ENCODE measurements around the gene JAK2.

DNA sequence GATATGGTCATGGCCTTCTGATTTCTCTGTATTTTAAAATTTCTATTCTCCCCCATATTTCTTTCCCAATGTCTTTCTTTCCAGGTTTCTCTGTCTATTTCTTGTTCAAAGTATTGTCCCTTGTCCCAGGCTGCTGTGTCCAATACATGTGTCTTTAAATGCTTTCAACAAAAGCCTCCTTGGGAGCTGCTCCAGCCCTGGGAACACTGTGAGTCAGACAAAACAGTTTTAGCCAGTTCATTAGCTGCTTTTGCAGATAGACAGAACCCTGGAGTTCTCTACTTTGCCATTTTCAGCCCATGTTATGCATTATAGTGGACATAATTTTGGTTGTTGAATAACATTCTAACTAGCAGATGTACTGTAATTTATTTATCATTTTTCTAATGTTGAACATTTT is 20.5 kb upstream of the JAK2 start:
- TF ChIP-seq, protein P1, sequence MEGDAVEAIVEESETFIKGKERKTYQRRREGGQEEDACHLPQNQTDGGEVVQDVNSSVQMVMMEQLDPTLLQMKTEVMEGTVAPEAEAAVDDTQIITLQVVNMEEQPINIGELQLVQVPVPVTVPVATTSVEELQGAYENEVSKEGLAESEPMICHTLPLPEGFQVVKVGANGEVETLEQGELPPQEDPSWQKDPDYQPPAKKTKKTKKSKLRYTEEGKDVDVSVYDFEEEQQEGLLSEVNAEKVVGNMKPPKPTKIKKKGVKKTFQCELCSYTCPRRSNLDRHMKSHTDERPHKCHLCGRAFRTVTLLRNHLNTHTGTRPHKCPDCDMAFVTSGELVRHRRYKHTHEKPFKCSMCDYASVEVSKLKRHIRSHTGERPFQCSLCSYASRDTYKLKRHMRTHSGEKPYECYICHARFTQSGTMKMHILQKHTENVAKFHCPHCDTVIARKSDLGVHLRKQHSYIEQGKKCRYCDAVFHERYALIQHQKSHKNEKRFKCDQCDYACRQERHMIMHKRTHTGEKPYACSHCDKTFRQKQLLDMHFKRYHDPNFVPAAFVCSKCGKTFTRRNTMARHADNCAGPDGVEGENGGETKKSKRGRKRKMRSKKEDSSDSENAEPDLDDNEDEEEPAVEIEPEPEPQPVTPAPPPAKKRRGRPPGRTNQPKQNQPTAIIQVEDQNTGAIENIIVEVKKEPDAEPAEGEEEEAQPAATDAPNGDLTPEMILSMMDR (conservative IDR thresholded peaks at IDR 0.05; ENCODE audit: low read depth, low read length), result no peak
- TF ChIP-seq MAFK (IDR thresholded peaks at IDR 0.05; ENCODE audit: low read depth, low read length), result no peak
- TF ChIP-seq RAD21 (IDR thresholded peaks at IDR 0.05; ENCODE audit: low read length), result no peak
- no peak for TF ChIP-seq MAZ (IDR thresholded peaks at IDR 0.05; ENCODE audit: borderline replicate concordance, low read depth, low read length)
- TF ChIP-seq POLR2A (IDR thresholded peaks at IDR 0.05; ENCODE audit: low read depth, low read length), result no peak
- TF ChIP-seq CEBPB (IDR thresholded peaks at IDR 0.05; ENCODE audit: low read depth, low read length), result no peak
- TF ChIP-seq SMC3 (IDR thresholded peaks at IDR 0.05; ENCODE audit: low read depth, low read length), result no peak
- no peak for TF ChIP-seq MXI1 (IDR thresholded peaks at IDR 0.05; ENCODE audit: borderline replicate concordance, low read depth, low read length)
- TF ChIP-seq, protein P2, sequence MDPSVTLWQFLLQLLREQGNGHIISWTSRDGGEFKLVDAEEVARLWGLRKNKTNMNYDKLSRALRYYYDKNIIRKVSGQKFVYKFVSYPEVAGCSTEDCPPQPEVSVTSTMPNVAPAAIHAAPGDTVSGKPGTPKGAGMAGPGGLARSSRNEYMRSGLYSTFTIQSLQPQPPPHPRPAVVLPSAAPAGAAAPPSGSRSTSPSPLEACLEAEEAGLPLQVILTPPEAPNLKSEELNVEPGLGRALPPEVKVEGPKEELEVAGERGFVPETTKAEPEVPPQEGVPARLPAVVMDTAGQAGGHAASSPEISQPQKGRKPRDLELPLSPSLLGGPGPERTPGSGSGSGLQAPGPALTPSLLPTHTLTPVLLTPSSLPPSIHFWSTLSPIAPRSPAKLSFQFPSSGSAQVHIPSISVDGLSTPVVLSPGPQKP (IDR thresholded peaks at IDR 0.05; ENCODE audit: borderline replicate concordance, low read depth, low read length), result no peak
- TF ChIP-seq BHLHE40 (IDR thresholded peaks at IDR 0.05; ENCODE audit: low read depth, low read length), result no peak
